Keratinocyte (primary cell): ENCODE measurements around the gene CEP164.

Experiments used
- CTCF ChIP-seq, 3 experiments: IDR thresholded peaks in 1 of 3; conservative IDR thresholded peaks in 1 of 3; optimal IDR thresholded peaks in 1 of 3; 2 replicates in 2 of 3; 3 replicates in 1 of 3; pipeline versions ENCODE3 to v1.5.1; 2011; ENCODE audit warnings: low read length in 3 of 3, mild to moderate bottlenecking in 3 of 3, moderate library complexity in 2 of 3, control low read depth in 1 of 3, inconsistent platforms in 1 of 3; ENCODE audit not compliant: insufficient read depth in 2 of 3; ENCODE audit errors: extremely low read depth in 1 of 3
- EZH2 ChIP-seq: IDR thresholded peaks from one replicate; pipeline ENCODE4 v1.6.1; 2012; ENCODE audit warnings: inconsistent platforms, mild to moderate bottlenecking, low read length, moderate library complexity

- TF ChIP-seq EZH2 (no peak), CTCF (optimal IDR thresholded peaks at IDR 0.05 in 1 of 3, IDR thresholded peaks at IDR 0.05 in 1 of 3, conservative IDR thresholded peaks at IDR 0.05 in 1 of 3; ENCODE audit: extremely low read depth in 1 of 3, insufficient read depth in 2 of 3, low read length in 3 of 3) (no peak)
These were observed 45.8 kb upstream of the CEP164 start for GRCh38 chr11:117281869-117282268.
